BE2C (cell line): ENCODE measurements around the gene RFT1.

ENCODE experiments used
- DNase-seq: peaks from one replicate; pipeline ENCODE4 v3.0.0-alpha.2; 2020
- H3K27me3 ChIP-seq: fragments of 250-450 bp; sonication (Bioruptor Pico); 2 replicates; pipeline ENCODE4 v1.5.1; 2020; ENCODE audit warnings: mild to moderate bottlenecking
- H3K36me3 ChIP-seq: fragments of 250-450 bp; sonication (Bioruptor Pico); 2 replicates; pipeline ENCODE4 v1.5.1; 2020; ENCODE audit warnings: mild to moderate bottlenecking
- H3K4me1 ChIP-seq: fragments of 250-450 bp; sonication (Bioruptor Pico); 2 replicates; pipeline ENCODE4 v1.5.1; 2020
- H3K4me3 ChIP-seq: 2 replicates; pipeline ENCODE4 v1.5.1; 2011; ENCODE audit warnings: low read depth, low read length
- H3K9me3 ChIP-seq: fragments of 250-450 bp; sonication (Bioruptor Pico); 2 replicates; pipeline ENCODE4 v1.5.1; 2020
- TF ChIP-seq, protein P1 (sequence below): IDR thresholded peaks from 2 replicates; pipeline ENCODE4 v1.5.1; 2012; ENCODE audit warnings: mild to moderate bottlenecking, low read depth, low read length

The RFT1 gene

GRCh38 chr3:53173107-53173506 lies 42.9 kb upstream of the RFT1 start:
- TF ChIP-seq, protein P1, sequence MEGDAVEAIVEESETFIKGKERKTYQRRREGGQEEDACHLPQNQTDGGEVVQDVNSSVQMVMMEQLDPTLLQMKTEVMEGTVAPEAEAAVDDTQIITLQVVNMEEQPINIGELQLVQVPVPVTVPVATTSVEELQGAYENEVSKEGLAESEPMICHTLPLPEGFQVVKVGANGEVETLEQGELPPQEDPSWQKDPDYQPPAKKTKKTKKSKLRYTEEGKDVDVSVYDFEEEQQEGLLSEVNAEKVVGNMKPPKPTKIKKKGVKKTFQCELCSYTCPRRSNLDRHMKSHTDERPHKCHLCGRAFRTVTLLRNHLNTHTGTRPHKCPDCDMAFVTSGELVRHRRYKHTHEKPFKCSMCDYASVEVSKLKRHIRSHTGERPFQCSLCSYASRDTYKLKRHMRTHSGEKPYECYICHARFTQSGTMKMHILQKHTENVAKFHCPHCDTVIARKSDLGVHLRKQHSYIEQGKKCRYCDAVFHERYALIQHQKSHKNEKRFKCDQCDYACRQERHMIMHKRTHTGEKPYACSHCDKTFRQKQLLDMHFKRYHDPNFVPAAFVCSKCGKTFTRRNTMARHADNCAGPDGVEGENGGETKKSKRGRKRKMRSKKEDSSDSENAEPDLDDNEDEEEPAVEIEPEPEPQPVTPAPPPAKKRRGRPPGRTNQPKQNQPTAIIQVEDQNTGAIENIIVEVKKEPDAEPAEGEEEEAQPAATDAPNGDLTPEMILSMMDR, result no peak
- no peak overlapping the region for H3K4me3 ChIP-seq
- no peaks in the 10 kb centered on the region for H3K4me1 ChIP-seq

GRCh38 chr3:53171827-53172505 lies 41.7 kb upstream of the RFT1 start:
- no peaks in the 10 kb centered on the region for H3K9me3 ChIP-seq
- H3K36me3 ChIP-seq, result no peaks in the 10 kb centered on the region
- no peaks in the 10 kb centered on the region for H3K4me1 ChIP-seq
- no peak for DNase-seq
- H3K27me3 ChIP-seq, result no peaks in the 10 kb centered on the region
- no peak overlapping the region for H3K4me3 ChIP-seq
- TF ChIP-seq, protein P1, result no peak

More at GRCh38 chr3:53173107-53173506, 42.9 kb upstream of the RFT1 start:
- no peaks in the 10 kb centered on the region for H3K27me3 ChIP-seq
- H3K9me3 ChIP-seq, result no peaks in the 10 kb centered on the region
- no peaks in the 10 kb centered on the region for H3K36me3 ChIP-seq
- DNase-seq, result no peak

GRCh38 chr3:53171064-53171418 lies 40.8 kb upstream of the RFT1 start:
- no peak overlapping the region for H3K4me3 ChIP-seq
- H3K9me3 ChIP-seq, result no peaks in the 10 kb centered on the region
- DNase-seq, result no peak
- H3K27me3 ChIP-seq, result no peaks in the 10 kb centered on the region
- no peaks in the 10 kb centered on the region for H3K36me3 ChIP-seq
- TF ChIP-seq, protein P1, result no peak
- no peaks in the 10 kb centered on the region for H3K4me1 ChIP-seq

- TF ChIP-seq, protein P1, result no peak
- no peaks in the 10 kb centered on the region for H3K36me3 ChIP-seq
- H3K27me3 ChIP-seq, result no peaks in the 10 kb centered on the region
- H3K9me3 ChIP-seq, result no peaks in the 10 kb centered on the region
- H3K4me1 ChIP-seq, result no peaks in the 10 kb centered on the region
- no peak overlapping the region for H3K4me3 ChIP-seq
- no peak for DNase-seq
Measured at GRCh38 chr3:53170325-53171063, 40.3 kb upstream of the RFT1 start.

- H3K4me3 ChIP-seq, result no peak overlapping the region
- no peaks in the 10 kb centered on the region for H3K36me3 ChIP-seq
- H3K27me3 ChIP-seq, result no peaks in the 10 kb centered on the region
- H3K4me1 ChIP-seq, result no peaks in the 10 kb centered on the region
- TF ChIP-seq, protein P1, result no peak
- no peak for DNase-seq
- no peaks in the 10 kb centered on the region for H3K9me3 ChIP-seq
Measured at GRCh38 chr3:53169832-53170324, 39.6 kb upstream of the RFT1 start.
